Stomach (tissue), 4 donors: ENCODE results near the gene PRDM16.

Experiments
- CTCF ChIP-seq, 7 experiments: fragments of 450-650 bp in 4 of 7; fragments of 200-600 bp in 3 of 7; sonication (generic) in 3 of 7; IDR thresholded peaks; one replicate each; pipeline ENCODE4 v1.5.1; 2016 to 2019; ENCODE audit warnings: antibody characterized with exemption in 7 of 7, control low read depth in 2 of 7, mild to moderate bottlenecking in 1 of 7
- EP300 ChIP-seq: sonication (generic); formaldehyde crosslinking; IDR thresholded peaks from one replicate; pipeline ENCODE4 v1.6.1; 2017; ENCODE audit warnings: antibody characterized with exemption

GRCh38 chr1:3307359-3307758 lies 238.4 kb downstream of the PRDM16 start:
- TF ChIP-seq CTCF (IDR thresholded peaks at IDR 0.05) (no peak), EP300 (no peak)
